Esophagus (tissue), 2 donors: ENCODE measurements around the gene COTL1. TPM values are rescaled to one million over a fixed set of nuclear protein-coding genes. Genes with fewer than 3 reads are reported as not detected.
A peak's percentile ranks its signal among the peaks of the same experiment; 100 is the strongest.

Experiments
- H3K27ac ChIP-seq, 2 donors: one replicate each; pipeline ENCODE4 v1.5.1; 2013; ENCODE audit warnings: low read depth in 2 of 2, mild to moderate bottlenecking in 2 of 2, inconsistent platforms in 1 of 2, low read length in 1 of 2, moderate library complexity in 1 of 2
- H3K27me3 ChIP-seq, 2 donors: one replicate each; pipeline ENCODE4 v1.6.1; 2013; ENCODE audit warnings: low read length in 2 of 2, control low read depth in 1 of 2, mild to moderate bottlenecking in 1 of 2; ENCODE audit not compliant: insufficient read depth in 2 of 2, control insufficient read depth in 1 of 2
- H3K36me3 ChIP-seq, 2 donors: one replicate each; pipeline ENCODE4 v1.6.1; 2013; ENCODE audit warnings: low read length in 1 of 2; ENCODE audit not compliant: control insufficient read depth in 2 of 2, insufficient read depth in 2 of 2
- H3K4me1 ChIP-seq, 2 donors: one replicate each; pipeline ENCODE4 v1.6.1; 2013; ENCODE audit warnings: low read length in 1 of 2; ENCODE audit not compliant: control insufficient read depth in 2 of 2, insufficient read depth in 2 of 2
- H3K4me3 ChIP-seq, 2 donors: one replicate each; pipeline ENCODE4 v1.5.1; 2013; ENCODE audit warnings: low read length in 2 of 2, mild to moderate bottlenecking in 2 of 2, low read depth in 1 of 2, moderate library complexity in 1 of 2
- H3K9me3 ChIP-seq, 2 donors: one replicate each; pipeline ENCODE4 v1.6.1; 2013; ENCODE audit warnings: mild to moderate bottlenecking in 2 of 2, low read depth in 1 of 2, low read length in 1 of 2, moderate library complexity in 1 of 2; ENCODE audit not compliant: control insufficient read depth in 2 of 2, insufficient read depth in 1 of 2
- WGBS, 2 donors: extraction: QIAGEN DNeasy Blood & Tissue Kit; methylation state at CpG; one replicate each; pipeline ENCODE4 v1.1.7; 2013; 5-methylcytosine and 5-hydroxymethylcytosine counted together
- polyA plus RNA-seq, 2 donors: library from polyadenylated mRNA; stranded (reverse); fragments of 200-250 nt; gene quantifications; one replicate each; pipeline ENCODE4 v1.2.3, GENCODE V29; 2013
- donor health status: healthy with polysubstance abuse.
- donor health status: Bipolar disorder and iron deficiency.

The COTL1 gene
- polyA plus RNA-seq, 2 donors = 7.2 to 16.6 TPM

GRCh38 chr16:84553873-84554399 is 63.9 kb downstream of the COTL1 start:
- H3K27me3 ChIP-seq = no peaks in the 10 kb centered on the region
- H3K36me3 ChIP-seq = no peaks in the 10 kb centered on the region
- no peak overlapping the region for H3K4me3 ChIP-seq
- no peaks in the 10 kb centered on the region for H3K9me3 ChIP-seq
- 79 to 83% methylated on average over 11 of the region's 11 CpGs for WGBS, 2 donors
- H3K27ac ChIP-seq = peak overlapping the region in 1 of 2 donors; percentile 34
- no peaks in the 10 kb centered on the region for H3K4me1 ChIP-seq

GRCh38 chr16:84552135-84552534 is 65.7 kb downstream of the COTL1 start:
- H3K36me3 ChIP-seq = no peaks in the 10 kb centered on the region
- H3K4me1 ChIP-seq = no peaks in the 10 kb centered on the region
- H3K27ac ChIP-seq = peak overlapping the region in 1 of 2 donors; percentile 47
- no peaks in the 10 kb centered on the region for H3K9me3 ChIP-seq
- no peak overlapping the region for H3K4me3 ChIP-seq
- WGBS, 2 donors = 59 to 67% methylated on average over 4 of the region's 4 CpGs
- no peaks in the 10 kb centered on the region for H3K27me3 ChIP-seq

GRCh38 chr16:84550096-84550495 is 67.8 kb downstream of the COTL1 start:
- H3K27ac ChIP-seq = no peak overlapping the region
- H3K4me3 ChIP-seq = no peak overlapping the region
- H3K27me3 ChIP-seq = no peaks in the 10 kb centered on the region
- 63 to 65% methylated on average over 4 of the region's 4 CpGs for WGBS, 2 donors
- H3K4me1 ChIP-seq = no peaks in the 10 kb centered on the region
- no peaks in the 10 kb centered on the region for H3K9me3 ChIP-seq
- no peaks in the 10 kb centered on the region for H3K36me3 ChIP-seq

- Histone ChIP-seq H3K36me3 (no peaks in the 10 kb centered on the region), H3K27me3 (no peaks in the 10 kb centered on the region), H3K27ac (peak overlapping the region; percentile 65 to 70), H3K4me1 (no peaks in the 10 kb centered on the region), H3K9me3 (no peaks in the 10 kb centered on the region), H3K4me3 (peak overlapping the region in 1 of 2 donors; percentile 26)
- 52 to 57% methylated on average over 25 of the region's 25 CpGs for WGBS, 2 donors
Measured at GRCh38 chr16:84548971-84549844, 68.7 kb downstream of the COTL1 start.

DNA sequence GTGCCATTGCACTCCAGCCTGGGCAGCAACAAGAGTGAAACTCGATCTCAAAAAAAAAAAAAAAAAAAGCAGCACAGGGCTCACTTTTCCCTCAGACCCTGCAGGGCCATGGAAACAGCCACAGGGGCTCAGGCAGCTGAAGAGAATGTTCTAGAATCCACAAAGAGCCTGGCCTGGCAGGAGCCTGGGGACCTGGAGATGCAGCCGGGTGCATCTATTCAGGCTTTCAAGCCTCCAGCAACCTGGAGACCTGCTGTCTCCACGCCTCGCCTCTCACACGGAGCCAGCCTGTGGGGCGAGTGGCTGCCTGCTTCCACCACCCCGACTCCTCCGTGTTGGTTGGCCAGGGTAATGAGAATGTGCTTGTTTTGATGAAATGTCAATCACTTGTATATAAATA is 69.4 kb downstream of the COTL1 start:
- H3K36me3 ChIP-seq = no peaks in the 10 kb centered on the region
- no peak overlapping the region for H3K4me3 ChIP-seq
- H3K27me3 ChIP-seq = no peaks in the 10 kb centered on the region
- 52 to 66% methylated on average over 8 of the region's 8 CpGs for WGBS, 2 donors
- H3K4me1 ChIP-seq = no peaks in the 10 kb centered on the region
- H3K27ac ChIP-seq = peak overlapping the region; percentile 23 to 70
- H3K9me3 ChIP-seq = no peaks in the 10 kb centered on the region

DNA sequence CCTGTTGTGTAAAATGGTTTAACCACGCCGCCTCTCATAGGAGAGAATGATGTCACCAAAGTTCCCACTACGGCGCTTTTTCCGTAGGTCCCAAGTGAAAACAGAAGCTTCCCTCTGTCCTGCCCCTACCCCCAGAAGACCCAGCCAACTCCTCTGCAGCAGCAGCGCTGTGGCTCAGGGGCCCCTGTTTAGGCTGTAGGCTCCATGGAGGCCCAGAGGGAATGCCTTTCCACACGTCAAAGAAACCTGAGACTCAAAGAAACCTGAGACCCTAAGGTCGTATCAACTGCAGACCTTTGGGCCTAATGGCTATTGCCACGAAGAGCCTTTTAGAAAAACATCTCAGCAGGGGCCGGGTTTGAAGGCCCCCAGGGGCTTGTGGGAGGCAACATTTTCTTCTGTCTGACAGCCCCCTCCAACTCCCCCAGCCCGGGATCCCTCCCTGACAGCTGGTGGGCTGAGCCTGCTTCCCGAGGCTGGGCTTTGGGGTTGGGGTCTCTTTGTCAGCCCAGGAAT is 70.3 kb downstream of the COTL1 start:
- Histone ChIP-seq H3K9me3 (no peaks in the 10 kb centered on the region), H3K27ac (no peak overlapping the region), H3K4me1 (no peaks in the 10 kb centered on the region), H3K4me3 (no peak overlapping the region), H3K36me3 (no peaks in the 10 kb centered on the region), H3K27me3 (no peaks in the 10 kb centered on the region)
- 76 to 78% methylated on average over 12 of the region's 12 CpGs for WGBS, 2 donors

DNA sequence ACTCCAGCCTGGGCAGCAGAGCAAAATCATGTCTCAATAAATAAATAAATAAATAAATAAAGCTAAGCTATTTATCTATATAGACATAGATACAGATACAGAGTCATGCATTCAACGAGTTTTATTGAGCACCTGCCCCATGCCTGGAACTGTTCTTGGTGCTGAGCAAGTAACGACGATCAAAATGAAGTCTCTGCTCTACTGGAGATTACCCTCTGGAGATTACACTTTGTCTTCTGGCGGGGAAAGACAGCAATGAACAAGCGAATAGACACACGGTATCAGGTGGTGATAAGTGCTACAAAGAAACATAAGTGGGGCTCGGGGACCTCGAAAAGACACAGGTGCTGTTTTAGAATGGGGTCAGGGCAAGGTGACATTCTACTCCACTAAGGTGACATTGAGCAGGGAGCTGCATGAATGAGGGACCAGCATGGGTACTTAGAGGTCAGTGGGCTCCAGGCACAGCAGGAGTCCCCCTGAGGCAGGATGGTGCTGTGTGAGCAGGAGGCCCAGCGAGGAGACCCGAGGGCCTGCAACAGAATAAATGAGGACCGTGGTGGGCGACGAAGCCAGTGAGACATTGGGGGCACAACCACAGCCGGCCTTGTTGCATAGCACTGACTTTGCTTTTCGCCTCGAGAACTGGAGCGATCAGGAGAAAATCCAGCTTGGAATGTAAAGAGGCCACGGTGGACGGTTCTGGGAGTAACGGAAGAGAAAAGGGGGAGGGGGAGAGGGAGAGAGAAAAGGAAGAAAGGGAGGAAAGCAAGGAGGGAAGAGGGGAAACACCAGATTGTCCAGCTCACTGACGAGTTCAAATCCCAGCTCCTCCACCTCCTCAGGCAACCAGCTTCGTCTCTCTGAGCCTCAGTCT is 71.0 kb downstream of the COTL1 start:
- Histone ChIP-seq H3K4me3 (no peak overlapping the region), H3K9me3 (no peaks in the 10 kb centered on the region)
- WGBS, 2 donors = 84 to 86% methylated on average over 22 of the region's 22 CpGs

GRCh38 chr16:84545114-84545737 is 72.7 kb downstream of the COTL1 start:
- no peaks in the 10 kb centered on the region for H3K27me3 ChIP-seq
- no peaks in the 10 kb centered on the region for H3K4me1 ChIP-seq
- 81 to 85% methylated on average over 12 of the region's 12 CpGs for WGBS, 2 donors
- no peaks in the 10 kb centered on the region for H3K36me3 ChIP-seq
- no peak overlapping the region for H3K27ac ChIP-seq
- H3K4me3 ChIP-seq = no peak overlapping the region
- H3K9me3 ChIP-seq = no peaks in the 10 kb centered on the region

More for the DNA sequence above, 71.0 kb downstream of the COTL1 start:
- Histone ChIP-seq H3K27ac (no peak overlapping the region), H3K4me1 (no peaks in the 10 kb centered on the region), H3K36me3 (no peaks in the 10 kb centered on the region), H3K27me3 (no peaks in the 10 kb centered on the region)
